Erythroblast (primary cell): ENCODE measurements around the gene STAB2.

Experiments used
- GATA1 ChIP-seq: IDR thresholded peaks from 2 replicates; pipeline ENCODE4 v1.6.1; 2011; ENCODE audit warnings: low read depth, mild to moderate bottlenecking, control low read depth, low read length, moderate library complexity
- POLR2A ChIP-seq: IDR thresholded peaks from 2 replicates; pipeline ENCODE4 v1.6.1; 2011; ENCODE audit warnings: mild to moderate bottlenecking, low read length

DNA sequence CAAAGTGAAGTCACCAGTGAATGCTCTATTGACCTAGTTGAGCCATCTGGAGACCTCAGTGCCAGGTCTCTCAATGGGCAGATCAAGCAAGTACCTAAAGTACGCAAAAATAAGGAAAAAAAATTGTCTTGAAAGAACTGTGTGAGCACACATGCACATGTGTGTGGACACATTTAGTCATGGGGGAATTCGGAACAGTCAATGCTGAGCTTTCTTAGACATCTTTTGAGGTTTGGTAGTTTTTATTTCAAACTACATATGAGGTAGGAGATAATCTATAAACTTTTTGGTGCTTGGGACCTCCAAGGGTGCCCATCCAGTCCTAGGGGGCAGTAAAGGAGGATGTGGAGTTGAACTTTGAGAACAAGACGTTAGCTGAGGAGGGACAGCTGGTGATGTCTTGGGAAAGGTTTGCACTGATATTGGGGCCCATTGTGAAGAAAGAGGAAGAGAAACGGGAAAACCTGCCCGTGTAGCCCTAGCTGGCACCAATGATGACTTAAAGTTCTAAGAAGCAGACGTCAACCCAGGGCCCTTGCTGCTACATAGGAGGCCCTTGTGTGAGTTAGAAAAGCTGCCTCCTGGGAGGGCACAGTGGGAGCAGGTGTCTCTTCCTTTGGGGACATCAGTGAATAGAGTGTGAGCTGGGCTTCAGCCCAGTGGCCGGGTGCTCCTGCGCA lies 129.6 kb downstream of the STAB2 start:
- no peak for TF ChIP-seq POLR2A
- no peak for TF ChIP-seq GATA1
